OCI-LY1 (cell line): ENCODE data around the gene SHH.

ENCODE experiments used
- H2AFZ ChIP-seq: fragments of 200-600 bp; sonication (generic), shearing (Covaris generic); 2 replicates; pipeline ENCODE4 v1.6.0; 2014; ENCODE audit warnings: antibody characterized with exemption, mild to moderate bottlenecking, low read length
- H3F3A ChIP-seq: fragments of 200-600 bp; sonication (generic), shearing (Covaris generic); 2 replicates; pipeline ENCODE4 v1.6.0; 2014; ENCODE audit warnings: mild to moderate bottlenecking, antibody characterized with exemption, low read length, moderate library complexity; ENCODE audit not compliant: insufficient read depth
- H3K27ac ChIP-seq: fragments of 200-600 bp; sonication (generic); 2 replicates; pipeline ENCODE4 v1.5.1; 2014; ENCODE audit warnings: low read length, mixed run types, mild to moderate bottlenecking, low read depth; ENCODE audit not compliant: poor library complexity, severe bottlenecking
- H3K27me3 ChIP-seq: fragments of 200-600 bp; sonication (generic); 2 replicates; pipeline ENCODE4 v1.6.0; 2014; ENCODE audit warnings: antibody characterized with exemption, mild to moderate bottlenecking, low read length, moderate library complexity; ENCODE audit not compliant: insufficient read depth
- H3K36me3 ChIP-seq: fragments of 200-600 bp; sonication (generic); 2 replicates; pipeline ENCODE4 v1.6.1; 2014; ENCODE audit warnings: mild to moderate bottlenecking, antibody characterized with exemption, low read length, moderate library complexity, mixed read lengths; ENCODE audit not compliant: insufficient read depth
- H3K4me1 ChIP-seq: fragments of 200-600 bp; sonication (generic); 2 replicates; pipeline ENCODE4 v1.5.1; 2014; ENCODE audit warnings: mild to moderate bottlenecking, low read length, moderate library complexity; ENCODE audit not compliant: insufficient read depth, severe bottlenecking
- H3K4me2 ChIP-seq: fragments of 200-600 bp; sonication (generic), shearing (Covaris generic); 2 replicates; pipeline ENCODE4 v1.6.1; 2014; ENCODE audit warnings: low read length
- H3K4me3 ChIP-seq: fragments of 200-600 bp; sonication (generic); 2 replicates; pipeline ENCODE4 v1.5.1; 2014; ENCODE audit warnings: low read length, low read depth, mild to moderate bottlenecking, mixed read lengths; ENCODE audit not compliant: poor library complexity, severe bottlenecking
- H3K79me2 ChIP-seq: fragments of 200-600 bp; shearing (Covaris generic); 2 replicates; pipeline ENCODE4 v1.6.1; 2016; ENCODE audit warnings: mixed run types, low read length, mixed read lengths; ENCODE audit not compliant: insufficient read depth
- H3K9ac ChIP-seq: fragments of 200-600 bp; sonication (generic), shearing (Covaris generic); 2 replicates; pipeline ENCODE4 v1.6.1; 2014; ENCODE audit warnings: mild to moderate bottlenecking, low read length, mixed read lengths
- H3K9me2 ChIP-seq: fragments of 200-600 bp; sonication (generic), shearing (Covaris generic); 2 replicates; pipeline ENCODE4 v1.6.1; 2014; ENCODE audit warnings: low read depth, mild to moderate bottlenecking, low read length, mixed read lengths
- H3K9me3 ChIP-seq: fragments of 200-600 bp; shearing (Covaris generic); 2 replicates; pipeline ENCODE4 v1.6.1; 2014; ENCODE audit warnings: low read length, mixed read lengths
- H4K20me1 ChIP-seq: fragments of 200-600 bp; sonication (generic), shearing (Covaris generic); 2 replicates; pipeline ENCODE4 v1.6.0; 2016; ENCODE audit warnings: mild to moderate bottlenecking, low read length; ENCODE audit not compliant: insufficient read depth
- CTCF ChIP-seq: fragments of 200-600 bp; sonication (generic), shearing (Covaris generic); IDR thresholded peaks from 2 replicates; pipeline ENCODE4 v1.5.1; 2017; ENCODE audit warnings: mild to moderate bottlenecking, antibody characterized with exemption, low read length, moderate library complexity, mixed read lengths
- EZH2 ChIP-seq: fragments of 200-600 bp; sonication (generic), shearing (Covaris generic); IDR thresholded peaks from 2 replicates; pipeline ENCODE4 v1.8.0; 2017; ENCODE audit warnings: borderline replicate concordance, mixed run types, mild to moderate bottlenecking, antibody characterized with exemption, low read length, moderate library complexity, mixed read lengths

Gene SHH

GRCh38 chr7:155762655-155763054, 49.6 kb downstream of the SHH start:
- Histone ChIP-seq H3K4me1 (peaks cover 60% of the 10 kb centered on the region), H3K27me3 (no peaks in the 10 kb centered on the region), H3K9me2 (no peaks in the 10 kb centered on the region), H4K20me1 (no peaks in the 10 kb centered on the region), H3K9me3 (peaks cover 13% of the 10 kb centered on the region; the same call in 1 of the 2 replicates), H3K79me2 (peaks cover 47% of the 10 kb centered on the region), H3K4me3 (no peak overlapping the region), H3F3A (no peaks in the 10 kb centered on the region), H3K36me3 (peaks cover 89% of the 10 kb centered on the region), H3K27ac (peak overlapping the region; percentile 91), H2AFZ (no peak overlapping the region), H3K4me2 (peak overlapping the region; percentile 45; the same call in 1 of the 2 replicates), H3K9ac (no peak overlapping the region; the same call in 1 of the 2 replicates)
- no peak for TF ChIP-seq EZH2
- TF ChIP-seq CTCF: no peak

GRCh38 chr7:155762036-155762435, 50.2 kb downstream of the SHH start:
- H3K9me2 ChIP-seq: no peaks in the 10 kb centered on the region
- H3K9ac ChIP-seq: no peak overlapping the region
- H3K27me3 ChIP-seq: no peaks in the 10 kb centered on the region
- H3K4me2 ChIP-seq: no peak overlapping the region
- no peak overlapping the region for H3K4me3 ChIP-seq
- peak overlapping the region; percentile 91 for H3K27ac ChIP-seq
- H3K36me3 ChIP-seq: peaks cover 89% of the 10 kb centered on the region
- H3K4me1 ChIP-seq: peaks cover 53% of the 10 kb centered on the region
- TF ChIP-seq CTCF (no peak), EZH2 (no peak)
- peaks cover 13% of the 10 kb centered on the region; the same call in 1 of the 2 replicates for H3K9me3 ChIP-seq
- no peaks in the 10 kb centered on the region for H3F3A ChIP-seq
- H2AFZ ChIP-seq: no peak overlapping the region
- no peaks in the 10 kb centered on the region for H4K20me1 ChIP-seq
- H3K79me2 ChIP-seq: peaks cover 54% of the 10 kb centered on the region

- Histone ChIP-seq H3K27me3 (no peaks in the 10 kb centered on the region), H3K9me2 (no peaks in the 10 kb centered on the region), H3F3A (no peaks in the 10 kb centered on the region), H3K9ac (no peak overlapping the region), H4K20me1 (no peaks in the 10 kb centered on the region), H3K27ac (peak overlapping the region; percentile 91), H2AFZ (no peak overlapping the region), H3K4me3 (no peak overlapping the region), H3K4me2 (no peak overlapping the region), H3K79me2 (peaks cover 62% of the 10 kb centered on the region), H3K9me3 (peaks cover 13% of the 10 kb centered on the region; the same call in 1 of the 2 replicates), H3K4me1 (peaks cover 51% of the 10 kb centered on the region), H3K36me3 (peaks cover 89% of the 10 kb centered on the region)
- TF ChIP-seq EZH2 (no peak), CTCF (no peak)
Observed at GRCh38 chr7:155761162-155761561, 51.1 kb downstream of the SHH start.
